Germinal center (tissue), 1 donor: ENCODE measurements around the gene TSN.
"Not testable (repeated sequence)": the region's sequence is repeated elsewhere in the genome, so short reads cannot be mapped to it uniquely, and the experiment has no call there.

Experiments used
- DNase-seq: peaks from one replicate; pipeline ENCODE4 v3.0.0; 2012; ENCODE audit warnings: mixed read lengths, low spot score

The TSN gene

GRCh38 chr2:121755237-121756111 is at the start of gene TSN:
TSS of gene TSN (plus strand) at chr2:121755651. CDS start at chr2:121755780, 129 bp downstream.
- DNase-seq, result peak; percentile 91

- no peak for DNase-seq
Observed at GRCh38 chr2:121705958-121706357, 49.5 kb upstream of the TSN start.

DNA sequence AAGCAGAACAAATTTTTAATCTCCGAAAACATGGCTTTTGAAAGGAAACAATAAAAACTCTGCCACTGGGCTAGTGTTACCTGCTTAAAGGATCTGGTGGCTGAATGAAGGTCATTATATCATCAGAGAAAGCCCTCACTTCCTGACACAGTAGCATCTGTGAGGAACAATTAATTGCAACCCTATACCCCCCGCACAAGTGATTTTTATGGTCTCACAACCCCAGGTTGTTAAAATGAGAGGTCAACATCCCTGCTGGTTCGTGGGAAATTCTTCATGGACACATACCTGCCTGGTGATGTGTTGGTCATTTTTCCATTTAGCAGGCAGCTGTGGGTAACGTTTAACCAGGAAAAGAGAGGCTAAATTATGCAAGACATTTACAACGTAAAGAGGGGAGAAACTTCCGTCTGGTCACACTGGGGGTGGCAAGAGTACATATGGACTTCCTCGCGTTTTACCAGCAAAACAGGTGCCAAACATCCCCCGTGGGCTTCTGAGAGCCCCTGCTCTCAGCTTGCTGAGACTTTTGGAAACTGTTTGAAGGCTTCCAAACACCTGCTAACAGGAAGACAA is 48.0 kb upstream of the TSN start:
- DNase-seq, result no peak

GRCh38 chr2:121707920-121708361 is 47.5 kb upstream of the TSN start:
- no peak for DNase-seq

DNA sequence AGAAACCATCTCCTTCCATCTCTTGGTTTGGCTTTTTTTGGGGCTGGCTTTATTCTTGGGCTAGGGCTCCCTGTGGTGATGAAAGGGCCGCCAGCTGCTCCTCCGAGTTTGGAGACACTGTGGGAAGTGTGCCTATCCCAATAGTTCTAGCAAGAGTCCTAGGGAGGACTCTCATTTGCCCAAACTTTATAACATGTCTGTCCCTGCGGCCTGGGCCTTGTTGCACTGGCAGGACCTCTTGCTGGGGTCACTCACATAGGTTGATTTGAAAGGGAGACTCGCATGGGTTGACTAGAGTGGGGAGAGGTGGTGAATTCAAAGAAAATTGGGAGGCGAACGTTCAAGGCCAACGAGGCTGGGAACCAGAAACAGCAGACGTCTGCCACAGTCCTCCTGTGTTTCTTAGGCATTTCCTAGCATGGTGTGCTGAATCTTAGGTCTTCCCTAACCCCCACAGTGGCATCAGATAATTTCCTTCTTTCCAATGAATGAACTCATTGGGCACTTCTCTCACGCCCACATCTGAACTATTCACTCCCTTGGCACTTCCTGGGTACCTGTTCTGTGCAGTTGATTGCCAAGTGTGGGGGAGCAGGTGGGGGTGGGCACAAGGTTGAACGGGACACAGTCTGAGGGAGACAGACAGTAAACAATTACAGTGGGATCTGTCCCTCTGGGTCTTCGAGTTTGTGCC is 45.5 kb upstream of the TSN start:
- no peak for DNase-seq

DNA sequence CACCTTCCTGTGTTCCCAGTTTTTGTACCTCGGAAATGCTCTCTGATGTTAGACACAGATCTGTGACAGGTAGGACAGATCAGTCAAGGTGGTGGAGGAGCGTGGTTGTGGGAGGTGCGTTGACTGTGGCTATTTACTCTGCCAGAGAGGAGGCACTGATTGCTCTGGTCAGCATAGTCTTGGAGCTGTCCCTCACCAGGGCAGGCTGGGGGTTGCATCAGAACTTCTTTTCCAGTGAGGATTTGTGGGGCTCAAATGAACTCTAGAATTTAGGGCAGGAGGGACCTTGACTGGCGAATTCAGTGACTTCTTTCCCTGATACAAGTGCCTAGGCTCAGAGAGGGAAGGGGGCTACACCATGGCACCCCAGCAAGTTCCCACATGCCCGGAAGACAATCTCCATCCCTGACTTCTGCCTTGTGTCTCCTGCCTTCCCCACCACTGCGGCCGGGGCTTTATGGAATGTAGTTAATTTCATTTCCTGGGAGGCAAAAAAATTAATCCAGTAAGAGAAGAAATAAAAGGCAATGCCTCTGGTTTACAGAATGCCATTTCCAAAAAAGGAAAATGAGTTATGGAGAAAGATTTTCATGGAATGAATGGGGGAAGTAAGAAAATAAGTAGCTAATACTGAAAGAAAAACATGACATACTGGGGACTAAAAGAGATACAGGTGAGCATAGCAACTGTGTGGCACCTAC is 44.8 kb upstream of the TSN start:
- no peak for DNase-seq

DNA sequence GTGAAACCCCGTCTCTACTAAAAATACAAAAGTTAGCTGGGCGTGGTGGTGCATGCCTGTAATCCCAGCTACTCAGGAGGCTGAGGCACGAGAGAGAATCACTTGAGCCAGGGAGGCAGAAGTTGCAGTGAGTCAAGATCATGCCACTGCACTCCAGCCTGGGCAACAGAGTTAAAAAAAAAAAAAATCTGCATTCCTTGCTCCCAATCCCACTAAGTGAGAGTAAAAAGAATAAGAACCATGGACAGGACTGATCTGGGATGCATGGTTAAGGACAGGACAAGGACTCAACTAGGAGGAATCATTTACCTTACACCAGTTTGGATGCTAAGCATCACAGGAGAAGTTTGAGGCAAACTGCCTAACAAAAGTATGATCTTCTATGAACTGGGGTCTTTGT is 44.0 kb upstream of the TSN start:
- not testable (repeated sequence) for DNase-seq

GRCh38 chr2:121716126-121716525 is 39.3 kb upstream of the TSN start:
- no peak for DNase-seq

DNA sequence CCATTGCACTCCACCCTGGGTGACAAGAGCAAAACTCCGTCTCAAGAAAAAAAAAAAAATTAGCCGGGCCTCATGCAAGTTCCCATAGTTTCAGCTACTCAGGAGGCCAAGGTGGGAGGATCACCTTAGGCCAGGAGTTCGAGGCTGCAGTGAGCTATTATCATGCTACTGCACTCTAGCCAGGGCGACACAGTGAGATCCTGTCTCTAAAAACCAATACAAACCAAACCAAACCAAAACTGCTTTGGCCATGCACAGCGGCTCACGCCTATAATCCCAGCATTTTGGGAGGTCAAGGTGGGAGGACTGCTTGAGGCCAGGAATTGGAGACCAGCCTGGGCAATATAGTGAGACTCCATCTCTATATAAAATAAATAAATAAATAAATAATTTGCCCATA is 37.9 kb upstream of the TSN start:
- no peak for DNase-seq

GRCh38 chr2:121721926-121722325 is 33.5 kb upstream of the TSN start:
- no peak for DNase-seq

- no peak for DNase-seq
Observed at GRCh38 chr2:121722479-121722878, 33.0 kb upstream of the TSN start.

DNA sequence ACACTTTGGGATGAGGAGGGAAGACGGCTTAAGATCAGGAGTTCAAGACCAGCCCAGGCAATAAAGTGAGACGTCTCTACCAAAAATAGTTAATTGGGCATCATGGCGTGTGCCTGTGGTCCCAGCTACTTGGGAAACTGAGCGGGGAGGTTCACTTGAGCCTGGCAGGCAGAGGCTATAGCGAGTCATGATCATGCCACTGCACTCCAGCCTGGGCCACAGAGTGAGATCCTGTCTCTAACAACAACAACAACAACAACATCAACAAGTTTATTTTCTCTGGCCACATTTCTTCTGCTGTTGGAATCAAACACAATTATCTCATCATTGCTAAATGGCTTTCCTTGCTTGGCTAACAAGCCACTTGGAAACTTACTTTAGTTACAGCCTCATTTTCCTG is 32.1 kb upstream of the TSN start:
- no peak for DNase-seq

- DNase-seq, result no peak
Observed at GRCh38 chr2:121727332-121727731, 28.1 kb upstream of the TSN start.

DNA sequence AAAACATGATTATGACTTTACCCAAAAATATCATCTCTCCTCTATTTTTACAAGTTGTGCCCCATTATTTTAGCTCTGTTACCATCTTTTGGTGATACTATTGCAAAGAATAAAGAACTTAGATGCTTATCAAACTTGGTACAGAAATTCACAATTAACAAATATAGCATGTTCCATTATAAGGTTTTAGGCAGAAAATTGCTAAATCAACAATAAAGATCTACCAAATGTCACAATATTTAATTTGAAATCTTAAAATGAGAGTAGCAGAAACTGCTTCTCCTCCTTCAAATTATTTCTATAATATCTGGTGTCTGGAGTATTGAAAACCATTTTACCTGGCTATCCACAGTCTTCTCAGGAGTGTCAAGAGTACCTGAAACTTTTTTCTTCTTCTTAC is 27.5 kb upstream of the TSN start:
- DNase-seq, result no peak

GRCh38 chr2:121731366-121731765 is 24.1 kb upstream of the TSN start:
- no peak for DNase-seq

- not testable (repeated sequence) for DNase-seq
Observed at GRCh38 chr2:121734544-121734943, 20.9 kb upstream of the TSN start.

GRCh38 chr2:121735518-121736074 is 19.9 kb upstream of the TSN start:
- no peak for DNase-seq

- no peak for DNase-seq
Observed at GRCh38 chr2:121736140-121736461, 19.4 kb upstream of the TSN start.

GRCh38 chr2:121736462-121737336 is 18.8 kb upstream of the TSN start, which contains the start of gene NIFK:
TSS of gene NIFK (minus strand) at chr2:121736875. CDS start at chr2:121736850, 25 bp downstream.
- DNase-seq, result peak; percentile 99

DNA sequence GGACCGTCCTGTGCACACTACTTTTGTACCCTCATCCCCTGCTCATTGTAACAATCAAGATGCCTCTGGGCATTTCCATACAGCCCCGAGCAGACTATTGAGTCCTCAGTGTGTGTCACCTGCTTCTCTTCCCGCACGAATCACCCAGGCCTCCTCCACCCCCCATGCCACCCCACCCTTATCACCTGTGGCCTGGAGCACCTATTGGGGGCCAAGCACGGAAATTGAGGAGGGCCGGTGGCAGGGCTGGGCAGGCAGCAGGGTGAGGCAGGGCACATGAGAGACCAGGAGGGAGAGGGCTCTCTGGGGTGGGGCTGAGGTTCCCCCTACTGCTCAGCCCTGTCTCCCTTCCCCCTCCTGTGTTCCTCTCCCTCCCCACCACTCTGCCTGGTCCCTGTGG is 14.5 kb upstream of the TSN start:
- DNase-seq, result no peak

DNA sequence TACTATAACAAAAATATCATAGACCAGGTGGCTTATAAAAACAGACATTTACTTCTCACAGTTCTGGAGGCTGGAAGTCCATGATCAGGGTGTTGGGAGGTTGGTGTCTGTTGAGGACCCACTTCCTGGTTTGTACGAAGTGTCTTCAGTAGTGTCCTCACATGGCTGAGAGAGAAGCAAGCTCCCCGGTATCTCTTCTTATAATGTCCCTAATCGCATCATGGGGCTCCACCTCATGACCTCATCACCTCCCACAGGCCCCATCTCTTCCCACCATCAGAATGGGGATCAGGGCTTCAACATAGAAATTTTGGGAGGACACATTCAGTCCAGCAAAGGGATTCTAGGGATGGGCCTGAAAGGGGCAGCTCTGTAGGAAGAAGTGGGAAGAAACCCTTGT is 14.0 kb upstream of the TSN start:
- DNase-seq, result no peak
